ENCODE data around the gene PROX1. TPM values are rescaled to one million over a fixed set of nuclear protein-coding genes. Genes with fewer than 3 reads are reported as not detected.

Gene PROX1
- total and polyA plus RNA-seq, 11 donors: 6.9 to 145 (median 64.4) TPM

GRCh38 chr1:214022229-214022791, 34.5 kb downstream of the PROX1 start:
- TF ChIP-seq, protein P1, sequence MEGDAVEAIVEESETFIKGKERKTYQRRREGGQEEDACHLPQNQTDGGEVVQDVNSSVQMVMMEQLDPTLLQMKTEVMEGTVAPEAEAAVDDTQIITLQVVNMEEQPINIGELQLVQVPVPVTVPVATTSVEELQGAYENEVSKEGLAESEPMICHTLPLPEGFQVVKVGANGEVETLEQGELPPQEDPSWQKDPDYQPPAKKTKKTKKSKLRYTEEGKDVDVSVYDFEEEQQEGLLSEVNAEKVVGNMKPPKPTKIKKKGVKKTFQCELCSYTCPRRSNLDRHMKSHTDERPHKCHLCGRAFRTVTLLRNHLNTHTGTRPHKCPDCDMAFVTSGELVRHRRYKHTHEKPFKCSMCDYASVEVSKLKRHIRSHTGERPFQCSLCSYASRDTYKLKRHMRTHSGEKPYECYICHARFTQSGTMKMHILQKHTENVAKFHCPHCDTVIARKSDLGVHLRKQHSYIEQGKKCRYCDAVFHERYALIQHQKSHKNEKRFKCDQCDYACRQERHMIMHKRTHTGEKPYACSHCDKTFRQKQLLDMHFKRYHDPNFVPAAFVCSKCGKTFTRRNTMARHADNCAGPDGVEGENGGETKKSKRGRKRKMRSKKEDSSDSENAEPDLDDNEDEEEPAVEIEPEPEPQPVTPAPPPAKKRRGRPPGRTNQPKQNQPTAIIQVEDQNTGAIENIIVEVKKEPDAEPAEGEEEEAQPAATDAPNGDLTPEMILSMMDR (IDR thresholded peaks at IDR 0.05): no peak
- no peak for TF ChIP-seq POLR2A (IDR thresholded peaks at IDR 0.05)
- WGBS, 4 donors: 50 to 55% (median 51%) methylated on average over 5 of the region's 5 CpGs
- H3K27me3 ChIP-seq: no peaks in the 10 kb centered on the region
- ATAC-seq (no peak), DNase-seq (no peak)
- no peak overlapping the region for H3K4me3 ChIP-seq
- peaks cover 0 to 3% (median 0%) of the 10 kb centered on the region in 9 donors for H3K36me3 ChIP-seq
- intact Hi-C loops (cut with DNase I): no loop called here
- H3K4me1 ChIP-seq: peaks cover 0 to 51% (median 5%) of the 10 kb centered on the region in 12 donors
- peak overlapping the region in 8 of 12 donors; percentile 4 to 44 (median 26) for H3K27ac ChIP-seq
- H3K9me3 ChIP-seq: no peaks in the 10 kb centered on the region

DNA sequence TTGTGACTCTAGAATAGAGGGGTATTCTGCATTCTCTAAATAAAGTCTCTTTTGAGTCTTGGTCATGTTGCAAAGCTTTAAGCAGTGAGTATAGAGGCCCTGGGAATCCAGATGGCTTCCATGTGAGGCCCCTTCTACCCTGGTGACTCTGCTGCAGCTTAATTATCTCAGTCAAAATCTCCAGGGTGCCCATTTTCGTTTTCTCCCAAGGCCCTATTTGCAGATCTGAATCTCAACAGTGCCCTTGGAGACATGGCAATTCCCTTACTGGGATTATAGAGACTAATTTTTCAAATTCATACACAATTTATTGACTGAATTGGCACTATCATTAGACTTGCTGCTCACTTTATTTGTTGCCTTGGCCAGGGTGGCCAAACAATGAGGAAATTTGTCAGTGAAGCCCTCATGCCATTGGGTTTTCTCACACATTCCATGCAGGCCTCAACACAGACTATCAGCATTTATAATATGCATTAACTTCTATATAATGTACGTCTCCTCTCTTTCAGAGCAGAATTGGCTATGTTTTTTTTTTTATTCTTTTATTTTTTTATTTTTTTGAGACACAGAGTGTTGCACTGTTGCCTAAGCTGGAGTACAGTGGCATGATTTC, 35.1 kb downstream of the PROX1 start:
- Histone ChIP-seq H3K9me3 (no peaks in the 10 kb centered on the region), H3K4me3 (no peak overlapping the region), H3K36me3 (peaks cover 0 to 3% (median 0%) of the 10 kb centered on the region in 9 donors), H3K27ac (peak overlapping the region in 7 of 12 donors; percentile 2 to 44 (median 19)), H3K27me3 (no peaks in the 10 kb centered on the region), H3K4me1 (peaks cover 0 to 56% (median 8%) of the 10 kb centered on the region in 12 donors)
- ATAC-seq (no peak), DNase-seq (no peak)
- WGBS, 4 donors: 59 to 72% (median 62%) methylated on average over 2 of the region's 2 CpGs
- no peak for TF ChIP-seq POLR2A (IDR thresholded peaks at IDR 0.05)
- TF ChIP-seq, protein P1 (IDR thresholded peaks at IDR 0.05): no peak
- intact Hi-C loops (cut with DNase I): no loop called here

GRCh38 chr1:214026985-214027384, 39.2 kb downstream of the PROX1 start:
- TF ChIP-seq POLR2A (IDR thresholded peaks at IDR 0.05): no peak
- TF ChIP-seq, protein P1 (IDR thresholded peaks at IDR 0.05): no peak
- Histone ChIP-seq H3K36me3 (peaks cover 0 to 3% (median 0%) of the 10 kb centered on the region in 9 donors), H3K4me3 (no peak overlapping the region), H3K27ac (peak overlapping the region in 11 of 12 donors; percentile 7 to 97 (median 92)), H3K9me3 (no peaks in the 10 kb centered on the region), H3K4me1 (peaks cover 0 to 62% (median 7%) of the 10 kb centered on the region in 12 donors), H3K27me3 (no peaks in the 10 kb centered on the region)
- intact Hi-C loops (cut with DNase I): loop anchor here in 3 of 10 donors (5.0 kb wide), 2 partner anchors 35 to 40 kb away; partner anchors contain the start of gene PROX1 (in 1 of the 3)
- ATAC-seq (no peak), DNase-seq (no peak)
- WGBS, 4 donors: 24 to 31% (median 29%) methylated on average over 5 of the region's 5 CpGs

- H3K27me3 ChIP-seq: no peaks in the 10 kb centered on the region
- no peaks in the 10 kb centered on the region for H3K9me3 ChIP-seq
- no peak overlapping the region for H3K4me3 ChIP-seq
- peaks cover 0 to 57% (median 7%) of the 10 kb centered on the region in 12 donors for H3K4me1 ChIP-seq
- no peak for DNase-seq
- ATAC-seq: no peak
- 32 to 43% (median 41%) methylated on average over 5 of the region's 5 CpGs for WGBS, 4 donors
- intact Hi-C loops (cut with DNase I): loop anchor here in 3 of 10 donors (5.0 kb wide), 2 partner anchors 35 to 40 kb away; partner anchors contain the start of gene PROX1 (in 1 of the 3)
- peaks cover 0 to 3% (median 0%) of the 10 kb centered on the region in 9 donors for H3K36me3 ChIP-seq
- H3K27ac ChIP-seq: peak overlapping the region in 11 of 12 donors; percentile 30 to 97 (median 92)
- TF ChIP-seq, protein P1 (IDR thresholded peaks at IDR 0.05): no peak
- TF ChIP-seq POLR2A (IDR thresholded peaks at IDR 0.05): no peak
Observed at GRCh38 chr1:214027498-214027897, 39.7 kb downstream of the PROX1 start.
